Heart left ventricle (tissue), 16 donors: ENCODE data around the gene INTS11. TPM values are rescaled to one million over a fixed set of nuclear protein-coding genes. Genes with fewer than 3 reads are reported as not detected.

Source experiments
- ATAC-seq, 4 donors: fragments of 200-7000 bp; cut with Tn5 transposase; one replicate each; pipeline ENCODE4 v1.9.1; 2020 to 2022; ENCODE audit warnings: moderate library complexity in 4 of 4, mild to moderate bottlenecking in 3 of 4, moderate number of reproducible peaks in 1 of 4
- DNase-seq, 5 donors: peaks; one replicate each; pipeline ENCODE4 v3.0.0-alpha.2; 2020
- H3K27ac ChIP-seq, 12 donors: fragments of 200-600 bp; sonication (generic) in 4 of 12; one replicate each; pipeline versions ENCODE4 v1.5.0 to v1.8.0; 2016 to 2022; ENCODE audit warnings: mild to moderate bottlenecking in 2 of 12
- H3K27me3 ChIP-seq, 9 donors: fragments of 200-600 bp; sonication (generic) in 2 of 9; one replicate each; pipeline versions ENCODE4 v1.5.1 to v1.8.0; 2016 to 2022; ENCODE audit warnings: mild to moderate bottlenecking in 3 of 9
- H3K36me3 ChIP-seq, 9 donors: fragments of 200-600 bp; sonication (generic) in 2 of 9; one replicate each; pipeline versions ENCODE4 v1.5.0 to v1.8.0; 2018 to 2022; ENCODE audit warnings: mild to moderate bottlenecking in 2 of 9
- H3K4me1 ChIP-seq, 12 donors: fragments of 200-600 bp; sonication (generic) in 4 of 12; one replicate each; pipeline versions ENCODE4 v1.5.0 to v1.8.0; 2016 to 2022; ENCODE audit warnings: mild to moderate bottlenecking in 3 of 12
- H3K4me3 ChIP-seq, 12 donors: fragments of 200-600 bp; sonication (generic) in 4 of 12; one replicate each; pipeline versions ENCODE4 v1.5.0 to v1.8.0; 2017 to 2022; ENCODE audit warnings: mild to moderate bottlenecking in 9 of 12, moderate library complexity in 4 of 12
- H3K9me3 ChIP-seq, 12 donors: fragments of 200-600 bp; sonication (generic) in 4 of 12; one replicate each; pipeline versions ENCODE4 v1.5.0 to v1.8.0; 2016 to 2022; ENCODE audit warnings: mild to moderate bottlenecking in 1 of 12
- CTCF ChIP-seq, 12 donors: fragments of 200-600 bp; sonication (generic) in 4 of 12; IDR thresholded peaks; one replicate each; pipeline versions ENCODE4 v1.5.0 to v1.8.0; 2018 to 2022; ENCODE audit warnings: antibody characterized with exemption in 12 of 12, mild to moderate bottlenecking in 5 of 12
- POLR2A ChIP-seq, 2 donors: fragments of 450-650 bp; IDR thresholded peaks; one replicate each; pipeline ENCODE4 v1.6.1; 2017; ENCODE audit warnings: antibody characterized with exemption in 2 of 2, mild to moderate bottlenecking in 2 of 2, moderate library complexity in 2 of 2
- WGBS, 4 donors: extraction: QIAGEN DNeasy Blood & Tissue Kit in 2 of 4; methylation state at CpG; one replicate each; pipeline versions ENCODE4 v1.1.5 to v1.1.7; 2013 to 2018; 5-methylcytosine and 5-hydroxymethylcytosine counted together
- intact Hi-C, 10 donors: fragments of 100-400 bp; cut with DNase I; formaldehyde crosslinking; loops; one replicate each; pipeline versions ENCODE4 v1.11.1 to v1.14.2; 2022
- polyA plus RNA-seq, 2 donors: library from polyadenylated mRNA; stranded (reverse); fragments of 200-250 nt; gene quantifications; one replicate each; pipeline ENCODE4 v1.2.3, GENCODE V29; 2013
- total RNA-seq, 9 donors: library from RNA; depleted of rRNA in 2 of 9; stranded (reverse); fragments of >200 nt in 2 of 9; fragmentation: NEBNext Ultra II Directional in 3 of 9; extraction: Animal tissue kit (Norgen Biotek cat#: 25700) in 3 of 9; gene quantifications; one replicate each; pipeline versions ENCODE4 v1.1.0 to v1.2.4, GENCODE V29; 2016 to 2023
- donor health status: ischemic (EF 13 %, LVEDD 7.1; RV severe dilation, severe dysfunction).
- donor health status: healthy with polysubstance abuse.
- donor health status: DM: no; HTN: yes; CAD: no.
- donor health status: DM: no; HTN: no; CAD: no.
- donor health status: ischemic (EF 25% LVEDD 6.9; RV normal size, moderate dysfunction).
- donor health status: ischemic (EF 25% LVEDD 5.7; RV mildly dilated, moderate dysfunction).
- donor health status: healthy.
- donor health status: DM: yes; HTN: yes; CAD: no.
- donor health status: ischemic (EF 35%, LVEDD 5.7; RV mildly dilated, moderate dysfunction).
- donor health status: nonischemic (EF 11% LVEDD 7.7; RV severe dilation, severe dysfunction).
- donor health status: DM: yes; HTN: yes; CAD: no.
- donor health status: PGD.
- donor health status: ischemic (EF 29% LVEDD 5.4; RV normal size, mild dysfunction).
- donor health status: nonischemic (EF 23%, LVEDD 6.1; RV moderate dilation, normal function).

The INTS11 gene
- total and polyA plus RNA-seq, 11 donors, result 46.8 to 117 (median 70.7) TPM

GRCh38 chr1:1367315-1367714 lies 42.9 kb upstream of the INTS11 start:
- DNase-seq, result no peak
- H3K27me3 ChIP-seq, result no peaks in the 10 kb centered on the region
- H3K4me3 ChIP-seq, result no peak overlapping the region
- WGBS, 4 donors, result 93 to 97% (median 95%) methylated on average over 5 of the region's 5 CpGs
- H3K4me1 ChIP-seq, result peaks cover 0 to 15% (median 9%) of the 10 kb centered on the region in 12 donors
- ATAC-seq, result no peak
- H3K36me3 ChIP-seq, result no peaks in the 10 kb centered on the region
- no peak overlapping the region for H3K27ac ChIP-seq
- intact Hi-C loops, result loop anchor here in 1 of 10 donors (10.0 kb wide), 1 partner anchor 333 kb away; no protein-coding TSS in a partner anchor
- TF ChIP-seq CTCF (IDR thresholded peaks at IDR 0.05), result no peak
- TF ChIP-seq POLR2A (IDR thresholded peaks at IDR 0.05), result no peak
- no peaks in the 10 kb centered on the region for H3K9me3 ChIP-seq

GRCh38 chr1:1366699-1367066 lies 42.2 kb upstream of the INTS11 start:
- 82 to 95% (median 92%) methylated on average over 2 to 3 of the region's 3 CpGs for WGBS, 4 donors
- no peak for ATAC-seq
- intact Hi-C loops, result loop anchor here in 1 of 10 donors (10.0 kb wide), 1 partner anchor 332 kb away; no protein-coding TSS in a partner anchor
- TF ChIP-seq POLR2A (IDR thresholded peaks at IDR 0.05) (no peak), CTCF (IDR thresholded peaks at IDR 0.05) (no peak)
- H3K4me1 ChIP-seq, result peaks cover 0 to 9% (median 3%) of the 10 kb centered on the region in 12 donors
- H3K27ac ChIP-seq, result no peak overlapping the region
- H3K27me3 ChIP-seq, result no peaks in the 10 kb centered on the region
- no peak overlapping the region for H3K4me3 ChIP-seq
- no peak for DNase-seq
- no peaks in the 10 kb centered on the region for H3K9me3 ChIP-seq
- no peaks in the 10 kb centered on the region for H3K36me3 ChIP-seq

GRCh38 chr1:1365875-1366698 lies 41.6 kb upstream of the INTS11 start:
- Histone ChIP-seq H3K27ac (no peak overlapping the region), H3K27me3 (peaks cover 0 to under 1% (median 0%) of the 10 kb centered on the region in 9 donors), H3K4me3 (no peak overlapping the region), H3K4me1 (peaks cover 0 to 9% (median 3%) of the 10 kb centered on the region in 12 donors), H3K9me3 (no peaks in the 10 kb centered on the region), H3K36me3 (no peaks in the 10 kb centered on the region)
- TF ChIP-seq POLR2A (IDR thresholded peaks at IDR 0.05), result no peak
- no peak for TF ChIP-seq CTCF (IDR thresholded peaks at IDR 0.05)
- DNase-seq (no peak), ATAC-seq (no peak)
- intact Hi-C loops, result loop anchor here in 1 of 10 donors (10.0 kb wide), 1 partner anchor 331 kb away; no protein-coding TSS in a partner anchor
- WGBS, 4 donors, result 72 to 84% (median 82%) methylated on average over 10 of the region's 10 CpGs

- no peaks in the 10 kb centered on the region for H3K9me3 ChIP-seq
- no peak for DNase-seq
- TF ChIP-seq CTCF (IDR thresholded peaks at IDR 0.05), result no peak
- no peak for TF ChIP-seq POLR2A (IDR thresholded peaks at IDR 0.05)
- H3K27ac ChIP-seq, result no peak overlapping the region
- H3K4me1 ChIP-seq, result peaks cover 0 to 24% (median 2%) of the 10 kb centered on the region in 12 donors
- intact Hi-C loops, result loop anchor here in 1 of 10 donors (10.0 kb wide), 1 partner anchor 329 kb away; no protein-coding TSS in a partner anchor
- H3K27me3 ChIP-seq, result peaks cover 0 to 3% (median 0%) of the 10 kb centered on the region in 9 donors
- 77 to 87% (median 82%) methylated on average over 14 of the region's 14 CpGs for WGBS, 4 donors
- ATAC-seq, result no peak
- no peaks in the 10 kb centered on the region for H3K36me3 ChIP-seq
- H3K4me3 ChIP-seq, result no peak overlapping the region
Measured at GRCh38 chr1:1364266-1364665, 39.8 kb upstream of the INTS11 start.
